Stimulated activated naive CD4-positive, alpha-beta T cell treated with Interleukin-2 at 50 U/mL for 16 hours (primary cell): ENCODE results near the gene WDFY4.

Experiments used
- DNase-seq: peaks from one replicate; lab custom pipeline; 2025; lab: John Stamatoyannopoulos, UW

Gene WDFY4

DNA sequence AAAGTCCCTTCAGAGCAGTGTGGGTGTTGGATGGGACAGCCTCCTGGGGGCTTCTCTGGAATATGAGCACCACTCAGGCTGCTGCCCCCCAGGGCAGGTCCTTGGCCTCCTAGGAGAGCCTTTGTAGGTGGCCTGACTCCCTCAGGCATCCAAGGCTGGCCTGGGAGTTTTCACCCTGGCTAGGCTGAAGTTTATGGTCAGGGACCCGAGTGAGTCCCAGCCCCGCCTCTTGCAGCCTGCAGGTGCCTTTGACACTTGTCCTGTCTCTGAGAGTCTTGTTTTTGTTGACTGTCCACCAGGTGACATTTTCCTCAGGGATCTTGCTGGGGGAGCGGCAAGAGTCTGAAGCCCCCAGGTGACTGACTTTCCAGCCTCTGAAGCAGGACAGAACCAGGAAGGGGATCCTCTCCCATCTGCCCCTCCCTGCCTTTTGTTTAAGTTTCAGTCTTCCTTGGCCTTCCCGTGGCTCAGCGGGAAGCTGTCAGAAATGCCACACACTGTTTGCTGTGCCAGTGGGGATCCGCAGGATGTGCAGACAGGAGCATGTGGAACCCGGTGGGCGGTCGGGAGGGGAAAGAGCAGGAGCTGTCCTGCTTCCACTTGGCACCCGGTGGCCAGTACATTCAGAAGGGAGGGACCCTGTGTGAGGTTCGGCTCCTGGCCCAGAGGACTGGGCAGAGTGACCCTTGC, 195.5 kb downstream of the WDFY4 start:
- no peak for DNase-seq

DNA sequence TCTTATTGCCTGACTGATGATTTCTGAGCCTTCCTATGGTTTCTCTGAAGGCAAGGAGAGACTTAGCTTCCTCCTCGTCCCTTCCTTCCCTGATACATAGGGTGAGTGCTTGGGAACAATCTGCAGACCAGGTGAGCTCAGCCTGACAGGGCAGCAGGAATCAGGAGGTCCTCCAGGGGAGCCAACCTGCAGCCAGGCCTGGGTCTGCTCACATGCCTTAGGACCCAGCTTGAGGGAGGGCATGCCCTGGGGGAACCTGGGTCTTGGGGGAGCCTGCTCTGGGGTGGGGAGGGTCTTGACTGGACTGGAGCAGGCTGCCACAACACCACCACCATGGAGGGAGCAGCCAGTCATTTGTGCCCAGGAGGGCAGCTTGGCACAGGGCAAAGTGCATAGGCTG, 197.3 kb downstream of the WDFY4 start:
- DNase-seq, result no peak

DNA sequence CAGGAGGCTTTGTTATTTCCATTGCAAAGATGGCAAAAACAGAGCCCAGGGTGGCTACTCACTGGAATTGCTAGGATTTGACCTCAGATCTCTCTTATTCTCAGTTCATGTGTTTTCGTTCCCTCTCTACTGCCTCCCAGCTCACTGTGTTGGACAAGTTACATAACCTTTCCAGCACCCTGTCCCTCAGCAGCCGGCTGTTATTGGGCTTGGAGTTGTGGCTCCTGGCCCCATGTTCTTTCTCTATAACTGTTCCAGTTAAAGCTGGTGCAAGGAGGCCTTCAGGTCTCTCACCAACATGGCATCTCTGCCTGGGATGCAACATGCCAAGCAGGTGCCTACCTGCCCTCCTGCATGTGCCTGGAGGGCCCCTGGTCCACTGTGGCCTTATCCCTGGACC, 198.2 kb downstream of the WDFY4 start:
- DNase-seq, result no peak

- DNase-seq, result no peak
Observed at GRCh38 chr10:48883701-48884100, 199.0 kb downstream of the WDFY4 start.

- DNase-seq, result no peak
Observed at GRCh38 chr10:48884179-48885045, 199.7 kb downstream of the WDFY4 start.

DNA sequence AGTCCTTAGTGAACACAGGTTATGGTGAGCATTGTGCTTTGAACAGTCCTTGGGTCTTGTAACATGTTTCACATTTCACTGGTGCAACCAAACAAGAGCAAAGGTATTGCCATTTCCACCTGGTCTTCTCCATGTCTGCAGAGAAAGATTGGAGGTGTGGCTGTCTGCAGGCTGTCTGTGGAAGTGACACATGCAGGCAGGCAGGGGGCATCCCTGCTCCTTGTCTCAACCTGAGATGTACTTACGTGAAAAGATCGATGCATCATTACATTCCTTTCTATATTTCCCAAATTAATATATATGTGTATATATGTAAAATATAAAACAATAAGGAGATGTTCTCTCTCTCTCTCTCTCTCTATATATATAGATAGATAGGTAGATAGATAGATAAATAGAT, 200.7 kb downstream of the WDFY4 start:
- no peak for DNase-seq

DNA sequence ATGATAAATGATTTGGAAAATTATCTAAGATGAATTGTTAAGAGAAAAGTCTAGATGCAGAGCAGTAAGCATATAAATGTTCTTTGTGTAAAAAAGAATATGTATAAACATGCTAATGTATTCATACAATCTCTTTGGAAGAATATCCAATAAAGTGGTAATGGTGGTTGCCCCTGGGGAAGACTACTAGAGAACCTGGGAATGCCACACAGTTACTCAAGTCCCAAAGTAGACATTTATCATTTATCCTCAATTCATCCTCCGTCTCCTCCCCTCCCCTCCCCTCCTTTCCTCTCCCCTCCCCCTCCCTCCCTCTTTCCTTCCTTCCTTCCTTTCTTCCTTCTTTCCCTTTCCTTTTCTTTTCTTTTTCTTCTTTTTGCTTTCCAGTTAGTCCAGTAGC, 203.3 kb downstream of the WDFY4 start:
- DNase-seq, result no peak

GRCh38 chr10:48890888-48891850, 206.5 kb downstream of the WDFY4 start:
- DNase-seq, result no peak

- DNase-seq, result no peak
Observed at GRCh38 chr10:48894911-48895802, 210.5 kb downstream of the WDFY4 start.

DNA sequence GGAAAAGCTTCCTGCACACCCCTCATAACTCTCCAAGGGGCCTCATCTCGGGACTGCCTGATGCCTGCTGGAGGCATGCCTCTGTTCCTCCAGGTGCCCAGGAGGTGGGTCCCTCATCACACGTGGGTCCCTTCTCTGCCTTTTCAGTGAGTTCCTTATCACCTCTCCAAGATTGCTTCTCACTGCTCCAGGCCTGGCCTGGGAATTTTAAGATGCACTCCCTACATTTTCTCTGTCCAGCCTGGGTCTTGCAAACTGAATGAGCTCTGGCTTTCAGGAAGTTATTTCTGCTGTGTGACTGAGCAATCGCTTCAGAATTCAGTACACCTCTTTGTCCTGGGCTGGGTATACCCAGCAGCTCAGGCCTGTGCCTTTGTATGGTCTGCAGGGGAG, 211.1 kb downstream of the WDFY4 start:
- no peak for DNase-seq

- DNase-seq, result no peak
Observed at GRCh38 chr10:48896756-48897440, 212.2 kb downstream of the WDFY4 start.

DNA sequence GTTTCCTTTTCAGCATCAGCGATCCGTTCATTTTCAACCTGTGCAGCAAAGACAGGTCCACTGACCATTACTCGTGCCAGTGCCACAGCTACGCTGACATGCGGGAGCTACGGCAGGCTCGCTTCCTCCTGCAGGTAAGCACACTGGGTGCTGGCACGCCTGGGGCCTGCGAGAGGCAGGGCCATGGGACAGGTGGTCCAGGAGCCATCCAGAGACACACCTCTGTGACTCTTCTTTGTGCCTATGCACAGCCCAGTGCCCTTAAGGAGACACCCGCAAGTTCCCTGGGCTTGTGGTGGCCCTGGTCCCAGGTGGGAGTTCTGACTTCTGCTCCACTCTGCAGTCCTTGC, 212.7 kb downstream of the WDFY4 start:
- DNase-seq, result no peak

DNA sequence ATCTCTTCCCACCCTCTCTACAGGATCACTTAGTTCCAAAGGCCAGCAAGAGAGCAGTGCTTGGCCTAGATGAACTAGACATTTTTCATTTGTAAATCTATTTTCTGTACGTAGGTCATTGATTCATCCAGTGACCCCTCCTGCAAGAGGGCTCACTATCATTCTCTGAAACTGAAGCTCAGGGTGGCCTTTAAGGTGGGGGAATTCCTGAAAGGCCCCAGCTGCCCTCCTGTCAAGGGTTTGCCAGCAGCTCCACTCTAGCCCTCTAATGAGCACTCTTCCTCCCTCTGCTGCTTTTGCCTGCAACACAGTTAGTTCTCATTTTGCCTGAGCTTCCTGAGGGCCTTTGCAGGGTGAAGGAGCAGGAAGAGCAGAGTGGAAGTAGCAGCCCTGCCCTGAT, 213.8 kb downstream of the WDFY4 start:
- DNase-seq, result no peak

DNA sequence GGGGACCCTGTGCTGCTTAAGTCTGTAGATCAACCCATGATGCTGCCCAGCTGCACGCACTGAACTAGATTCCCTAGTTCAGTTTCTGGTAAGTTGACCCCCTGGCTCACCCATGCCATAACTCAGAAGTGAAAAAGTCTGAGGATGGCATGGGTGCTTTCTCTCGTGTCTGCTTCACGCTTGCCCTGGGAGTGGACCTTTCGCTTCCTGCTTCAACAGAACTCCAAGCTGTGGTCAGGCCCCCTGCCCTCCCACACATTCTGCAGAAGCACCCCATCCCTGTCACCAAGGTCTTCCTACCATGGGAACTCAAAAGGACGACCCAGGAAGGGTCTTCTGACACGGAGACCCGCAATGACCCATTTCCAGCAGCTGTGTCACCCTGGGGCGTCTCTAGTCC, 215.1 kb downstream of the WDFY4 start:
- DNase-seq, result no peak

- DNase-seq, result no peak
Observed at GRCh38 chr10:48900371-48900801, 215.7 kb downstream of the WDFY4 start.

DNA sequence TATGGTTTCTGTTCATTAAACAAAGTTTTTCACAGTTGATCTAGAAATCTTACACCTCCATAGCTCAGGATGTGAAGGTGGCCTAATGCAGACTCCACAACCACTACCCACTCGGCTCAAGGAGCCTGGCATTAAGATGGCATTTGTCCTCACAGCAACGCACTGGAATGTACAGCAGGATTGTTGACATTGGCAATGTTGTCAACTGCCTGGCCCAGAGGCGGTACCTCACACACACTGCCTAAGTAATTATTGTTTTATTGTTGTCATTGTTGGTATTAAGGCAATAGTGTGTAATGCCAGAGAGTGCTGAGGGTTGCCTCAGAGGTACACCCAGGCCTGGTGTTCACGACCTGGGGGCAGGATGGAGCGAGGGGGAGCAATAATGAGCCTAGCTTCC, 216.6 kb downstream of the WDFY4 start:
- DNase-seq, result no peak

- DNase-seq, result no peak
Observed at GRCh38 chr10:48902096-48902495, 217.4 kb downstream of the WDFY4 start.

- no peak for DNase-seq
Observed at GRCh38 chr10:48903151-48903550, 218.5 kb downstream of the WDFY4 start.

- DNase-seq, result no peak
Observed at GRCh38 chr10:48904861-48905260, 220.2 kb downstream of the WDFY4 start.

- no peak for DNase-seq
Observed at GRCh38 chr10:48905311-48905710, 220.6 kb downstream of the WDFY4 start.

GRCh38 chr10:48906841-48907240, 222.2 kb downstream of the WDFY4 start:
- no peak for DNase-seq
